Measurements from ENCODE around the gene TMTC4.

DNA sequence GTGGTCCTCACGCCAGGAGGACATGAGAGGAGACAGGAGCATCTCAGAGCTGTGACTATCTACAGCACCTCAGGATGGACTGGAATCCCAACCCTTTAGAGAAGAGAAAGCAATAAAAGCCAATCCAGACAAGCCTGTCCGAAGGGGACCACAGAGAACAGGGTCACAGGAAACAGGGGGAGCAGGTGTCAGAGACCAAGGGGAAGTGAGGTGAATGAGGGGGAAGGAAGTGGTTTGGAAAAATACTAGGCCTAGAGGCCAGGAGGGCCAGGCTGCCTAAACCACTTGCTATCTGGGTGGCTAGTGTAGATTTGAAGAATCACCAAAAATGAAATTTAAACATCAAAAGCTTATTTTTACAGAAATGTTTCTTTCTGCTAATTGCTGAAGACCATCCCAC, 16.2 kb downstream of the TMTC4 start:
- TF ChIP-seq CTCF (IDR thresholded peaks at IDR 0.05; ENCODE audit: low read depth, low read length, poor library complexity, severe bottlenecking): no peak
- no peak for TF ChIP-seq EZH2phosphoT487 (IDR thresholded peaks at IDR 0.05; ENCODE audit: borderline replicate concordance, low read length)

All from DOHH2 (cell line).